CD4-positive, alpha-beta T cell treated with Interleukin-12 subunit alpha and Interleukin-12 subunit beta, for 1 hour (primary cell): Measurements from ENCODE around the gene SMOC2.

Source experiments
- DNase-seq: peaks from one replicate; pipeline ENCODE4 v3.0.0-alpha.2; 2020

Gene SMOC2

GRCh38 chr6:168581236-168581635 lies 140.3 kb downstream of the SMOC2 start:
- no peak for DNase-seq

GRCh38 chr6:168581706-168582105 lies 140.7 kb downstream of the SMOC2 start:
- no peak for DNase-seq

- no peak for DNase-seq
These were observed 141.6 kb downstream of the SMOC2 start for GRCh38 chr6:168582571-168582981.

- DNase-seq = no peak
These were observed 142.1 kb downstream of the SMOC2 start for GRCh38 chr6:168583126-168583525.

- DNase-seq = no peak
These were observed 142.8 kb downstream of the SMOC2 start for GRCh38 chr6:168583821-168584220.

GRCh38 chr6:168584249-168584648 lies 143.3 kb downstream of the SMOC2 start:
- no peak for DNase-seq

- DNase-seq = no peak
These were observed 143.7 kb downstream of the SMOC2 start for GRCh38 chr6:168584671-168585070.

GRCh38 chr6:168585441-168585840 lies 144.5 kb downstream of the SMOC2 start:
- no peak for DNase-seq

- DNase-seq = no peak
These were observed 148.3 kb downstream of the SMOC2 start for GRCh38 chr6:168589275-168589674.

- no peak for DNase-seq
These were observed 149.4 kb downstream of the SMOC2 start for GRCh38 chr6:168590406-168590805.

- DNase-seq = no peak
These were observed 155.4 kb downstream of the SMOC2 start for GRCh38 chr6:168596344-168596743.

- no peak for DNase-seq
These were observed 156.5 kb downstream of the SMOC2 start for GRCh38 chr6:168597471-168597875.

- no peak for DNase-seq
These were observed 157.5 kb downstream of the SMOC2 start for GRCh38 chr6:168598251-168599117.

- no peak for DNase-seq
These were observed 158.1 kb downstream of the SMOC2 start for GRCh38 chr6:168599118-168599494.

GRCh38 chr6:168599769-168600330 lies 158.9 kb downstream of the SMOC2 start:
- no peak for DNase-seq

- no peak for DNase-seq
These were observed 159.4 kb downstream of the SMOC2 start for GRCh38 chr6:168600381-168600780.

GRCh38 chr6:168601111-168601510 lies 160.1 kb downstream of the SMOC2 start:
- no peak for DNase-seq

- no peak for DNase-seq
These were observed 160.6 kb downstream of the SMOC2 start for GRCh38 chr6:168601546-168601945.

- DNase-seq = no peak
These were observed 161.6 kb downstream of the SMOC2 start for GRCh38 chr6:168602576-168602975.

GRCh38 chr6:168603234-168603633 lies 162.2 kb downstream of the SMOC2 start:
- no peak for DNase-seq

GRCh38 chr6:168605964-168606363 lies 165.0 kb downstream of the SMOC2 start:
- DNase-seq = no peak

- no peak for DNase-seq
These were observed 165.7 kb downstream of the SMOC2 start for GRCh38 chr6:168606722-168607121.

- no peak for DNase-seq
These were observed 166.5 kb downstream of the SMOC2 start for GRCh38 chr6:168607272-168608112.

- no peak for DNase-seq
These were observed 167.1 kb downstream of the SMOC2 start for GRCh38 chr6:168608113-168608400.
